Endothelial cell of umbilical vein (primary cell): Measurements from ENCODE around the gene CRELD1. TPM values are rescaled to one million over a fixed set of nuclear protein-coding genes. Genes with fewer than 3 reads are reported as not detected.
"Not testable (repeated sequence)": the region's sequence is repeated elsewhere in the genome, so short reads cannot be mapped to it uniquely, and the experiment has no call there.

Experiments
- BruUV-seq: library from RNA; stranded (reverse); fragments of 400-500 nt; replicated peaks from 2 replicates; lab custom pipeline; 2021; lab: Mats Ljungman, UMichigan
- CTCF ChIA-PET: fragments of 300-600, 350-600 bp; sonication (Branson Sonifier 250); formaldehyde crosslinking; loops from one replicate; lab custom pipeline; 2021; ENCODE audit warnings: antibody characterized with exemption, inconsistent platforms; lab: Charles Lee
- POLR2A ChIA-PET: fragments of 300-600, 350-600 bp; sonication (Branson Sonifier 250); formaldehyde crosslinking; loops from one replicate; lab custom pipeline; 2021; ENCODE audit warnings: antibody characterized with exemption, inconsistent platforms; lab: Charles Lee
- DNase-seq: peaks from one replicate; pipeline ENCODE4 v3.0.0-alpha.2; 2011; ENCODE audit warnings: low read depth, low spot score
- FAIRE-seq: peaks from 2 replicates; lab custom pipeline; 2011; peaks lifted over from hg19 to GRCh38; lab: Jason Lieb, UNC
- H2AFZ ChIP-seq: 2 replicates; pipeline ENCODE4 v1.6.0; 2012; ENCODE audit warnings: low read depth, low read length, control low read depth, inconsistent platforms
- H3K27ac ChIP-seq: 2 replicates; pipeline ENCODE4 v1.5.1; 2011; ENCODE audit warnings: low read depth, mild to moderate bottlenecking, control low read depth, low read length, moderate library complexity; ENCODE audit not compliant: insufficient read depth
- H3K27me3 ChIP-seq, 2 experiments: 2 replicates each; pipeline versions ENCODE4 v1.6.0 to v1.6.1; 2011; ENCODE audit warnings: low read length in 2 of 2, mixed read lengths in 1 of 2; ENCODE audit not compliant: control insufficient read depth in 2 of 2, insufficient read depth in 2 of 2
- H3K36me3 ChIP-seq, 2 experiments: 2 replicates in 1 of 2; 3 replicates in 1 of 2; pipeline ENCODE4 v1.5.1; 2011; ENCODE audit warnings: low read length in 2 of 2, mild to moderate bottlenecking in 1 of 2, moderate library complexity in 1 of 2; ENCODE audit not compliant: control insufficient read depth in 2 of 2, insufficient read depth in 2 of 2; ENCODE audit errors: extremely low read depth in 1 of 2
- H3K4me1 ChIP-seq: 3 replicates; pipeline ENCODE4 v1.5.1; 2011; ENCODE audit warnings: mild to moderate bottlenecking, low read length; ENCODE audit not compliant: control insufficient read depth, insufficient read depth; ENCODE audit errors: extremely low read depth
- H3K4me2 ChIP-seq: 2 replicates; pipeline ENCODE4 v1.6.1; 2011; ENCODE audit warnings: low read length, control low read depth, mixed read lengths; ENCODE audit not compliant: insufficient read depth
- H3K4me3 ChIP-seq, 3 experiments: fragments of 200-600 bp in 1 of 3; sonication (generic), shearing (Covaris generic) in 1 of 3; replicated peaks in 1 of 3; 2 replicates each; pipeline ENCODE4 v1.5.1; 2011 to 2016; ENCODE audit warnings: control low read depth in 3 of 3, low read length in 3 of 3, mild to moderate bottlenecking in 2 of 3, inconsistent platforms in 1 of 3, low read depth in 1 of 3, moderate library complexity in 1 of 3; ENCODE audit not compliant: insufficient read depth in 1 of 3
- H3K79me2 ChIP-seq: 2 replicates; pipeline ENCODE4 v1.6.0; 2012; ENCODE audit warnings: low read length, inconsistent platforms; ENCODE audit not compliant: control insufficient read depth, insufficient read depth
- H3K9ac ChIP-seq: replicated peaks from 2 replicates; pipeline ENCODE3; 2011; ENCODE audit warnings: low read length, control low read depth; ENCODE audit not compliant: insufficient read depth; ENCODE audit errors: extremely low read depth
- H3K9me1 ChIP-seq: replicated peaks from 3 replicates; pipeline ENCODE4 v1.6.0; 2011; ENCODE audit warnings: mild to moderate bottlenecking, low read length; ENCODE audit not compliant: control insufficient read depth, insufficient read depth; ENCODE audit errors: extremely low read depth
- H3K9me3 ChIP-seq: replicated peaks from 2 replicates; pipeline ENCODE4 v1.5.1; 2012; ENCODE audit warnings: low read length, inconsistent platforms; ENCODE audit not compliant: control insufficient read depth, insufficient read depth
- H4K20me1 ChIP-seq: replicated peaks from 2 replicates; pipeline ENCODE3; 2011; ENCODE audit warnings: mild to moderate bottlenecking, low read length; ENCODE audit not compliant: control insufficient read depth, insufficient read depth; ENCODE audit errors: extremely low read depth
- POLR2A ChIP-seq: IDR thresholded peaks from 2 replicates; pipeline ENCODE4 v1.6.1; 2012; ENCODE audit warnings: low read depth, mild to moderate bottlenecking, control low read depth, low read length
- dilution Hi-C: fragments of 300-500 bp; cut with MboI; formaldehyde crosslinking; loops from one replicate; pipeline ENCODE4 v1.15.0; 2019; ENCODE audit warnings: low sequenced_read_pairs; ENCODE audit not compliant: extremely low pct_ligation_motif_present
- intact Hi-C: fragments of 100-400 bp; cut with micrococcal nuclease; formaldehyde crosslinking; loops from one replicate; pipeline ENCODE4 v1.10.0; 2022
- polyA plus RNA-seq, 4 experiments: library from polyadenylated mRNA; depleted of rRNA in 3 of 4; stranded (reverse) in 3 of 4; unstranded in 1 of 4; fragments of >200 nt; gene quantifications; 2 replicates each; pipeline versions ENCODE4 v1.2.1 to v1.2.3, GENCODE V29; 2011 to 2012; ENCODE audit warnings: missing spikeins in 1 of 4
- total RNA-seq: library from RNA; stranded (reverse); gene quantifications from 2 replicates; pipeline ENCODE4 v1.2.3, GENCODE V29; 2021
- TF ChIP-seq, protein P1 (sequence below): IDR thresholded peaks from 2 replicates; pipeline ENCODE4 v1.6.1; 2011; ENCODE audit not compliant: insufficient read depth, insufficient read length

Gene CRELD1
- total and polyA plus RNA-seq, 2 donors (not counting 3 experiments of a cell fraction or from before 2014, with no cell fraction given) = 21.6 to 43.9 TPM

DNA sequence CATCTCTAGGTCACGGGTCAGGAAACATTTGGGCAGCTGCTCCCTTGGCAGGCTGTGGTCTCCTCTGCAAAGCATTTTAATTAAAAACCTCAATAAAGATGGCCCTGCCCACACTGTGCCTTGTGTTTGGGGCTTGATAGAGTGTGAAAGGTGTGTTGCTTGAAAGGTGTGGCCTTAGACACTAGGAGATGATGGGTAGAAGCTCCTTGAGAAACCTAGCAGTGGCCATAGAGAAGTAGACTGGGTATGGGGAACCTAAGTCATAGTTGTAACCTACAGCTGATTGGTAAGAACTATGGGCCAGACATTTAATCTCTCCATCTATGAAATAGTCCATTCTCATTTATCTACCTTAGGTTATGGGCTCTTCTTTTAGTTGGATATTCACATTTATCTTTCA lies 39.9 kb upstream of the CRELD1 start:
- Histone ChIP-seq H3K9me3 (no peaks in the 10 kb centered on the region), H3K36me3 (peaks cover 4 to 9% of the 10 kb centered on the region in 2 experiments), H3K4me2 (peak overlapping the region; percentile 60), H3K9me1 (no peaks in the 10 kb centered on the region), H3K27ac (peak overlapping the region; percentile 27), H2AFZ (no peak overlapping the region), H3K4me3 (no peak overlapping the region), H3K27me3 (no peaks in the 10 kb centered on the region), H3K4me1 (peaks cover 34% of the 10 kb centered on the region), H3K9ac (no peak overlapping the region), H3K79me2 (peaks cover 27% of the 10 kb centered on the region), H4K20me1 (no peaks in the 10 kb centered on the region)
- dilution Hi-C loops = no loop called here
- TF ChIP-seq POLR2A = peak; percentile 3
- TF ChIP-seq, protein P1, sequence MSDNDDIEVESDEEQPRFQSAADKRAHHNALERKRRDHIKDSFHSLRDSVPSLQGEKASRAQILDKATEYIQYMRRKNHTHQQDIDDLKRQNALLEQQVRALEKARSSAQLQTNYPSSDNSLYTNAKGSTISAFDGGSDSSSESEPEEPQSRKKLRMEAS = no peak
- ChIA-PET POLR2A (interaction anchor here (0.5 to 0.7 kb wide), 3 partner anchors 9 to 235 kb away, joined by 4 to 7 read pairs (median 6); no protein-coding TSS in a partner anchor), CTCF (interaction anchor here (0.7 to 2.4 kb wide), 8 partner anchors 9 to 53 kb away, joined by 3 to 11 read pairs (median 6); partner anchors contain the start of genes CRELD1 and IL17RE)
- BruUV-seq = no TSS peak
- DNase-seq (peak; percentile 6), FAIRE-seq (no peak)
- intact Hi-C loops = loop anchor here (2.0 to 5.0 kb wide), 2 partner anchors 39 to 355 kb away; partner anchors contain the start of genes CRELD1 and TATDN2

DNA sequence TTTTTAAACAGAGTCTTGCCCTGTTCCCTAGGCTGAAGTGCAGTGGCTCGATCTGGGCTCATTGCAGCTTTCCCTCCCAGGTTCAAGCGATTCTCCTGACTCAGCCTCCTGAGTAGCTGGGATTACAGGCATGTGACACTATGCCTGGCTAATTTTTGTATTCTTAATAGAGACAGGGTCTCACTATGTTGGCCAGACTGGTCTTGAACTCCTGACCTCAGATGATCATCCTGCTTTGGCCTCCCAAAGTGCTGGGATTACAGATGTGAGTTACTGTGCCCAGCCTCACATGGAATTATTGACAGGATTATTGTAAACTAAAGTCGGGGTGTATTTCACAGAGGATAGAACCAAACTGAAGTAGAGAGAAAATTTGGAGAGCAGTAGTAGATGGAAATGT lies 37.9 kb upstream of the CRELD1 start:
- intact Hi-C loops = loop anchor here (2.0 kb wide), 1 partner anchor 353 kb away; the partner anchor contains the start of gene TATDN2
- H3K27me3 ChIP-seq, H4K20me1 ChIP-seq, DNase-seq, H3K36me3 ChIP-seq, H2AFZ ChIP-seq, dilution Hi-C loops, H3K4me3 ChIP-seq, BruUV-seq, H3K9me3 ChIP-seq, FAIRE-seq, H3K9ac ChIP-seq, H3K27ac ChIP-seq, H3K9me1 ChIP-seq, H3K4me2 ChIP-seq, CTCF ChIA-PET: not testable (repeated sequence)
- Histone ChIP-seq H3K4me1 (peaks cover 41% of the 10 kb centered on the region), H3K79me2 (peaks cover 24% of the 10 kb centered on the region)
- POLR2A ChIA-PET = interaction anchor here (0.7 kb wide), 1 partner anchor 17 kb away, joined by 4 read pairs; no protein-coding TSS in a partner anchor

DNA sequence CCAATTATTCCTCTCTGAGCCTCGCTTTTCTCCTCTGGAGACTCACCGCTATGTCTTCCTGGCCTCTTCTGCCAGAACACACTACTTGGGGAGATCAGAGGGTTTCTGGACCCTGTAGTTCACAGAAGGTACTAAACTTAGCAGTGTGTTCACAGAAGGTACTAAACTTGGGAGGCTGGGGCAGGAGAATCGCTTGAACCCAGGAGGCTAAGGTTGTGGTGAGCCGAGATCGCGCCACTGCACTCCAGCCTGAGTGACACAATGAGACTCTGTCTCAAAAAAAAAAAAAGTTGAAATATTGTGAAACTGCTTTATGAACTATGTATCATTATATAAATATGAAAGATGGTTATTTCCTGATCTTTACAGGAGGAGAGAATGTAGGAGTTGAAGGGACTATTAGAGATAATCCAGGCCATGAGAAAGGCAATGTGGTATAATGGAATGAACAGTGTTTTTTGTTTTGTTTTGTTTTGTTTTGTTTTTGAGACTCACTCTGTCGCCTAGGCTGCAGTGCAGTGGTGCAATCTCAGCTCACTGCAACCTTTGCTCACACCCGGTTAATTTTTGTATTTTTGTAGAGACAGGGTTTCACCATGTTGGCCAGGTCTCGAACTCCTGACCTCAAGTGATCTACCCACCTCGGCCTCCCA lies 36.8 kb upstream of the CRELD1 start:
- BruUV-seq, H3K36me3 ChIP-seq, H3K27ac ChIP-seq, H4K20me1 ChIP-seq, H3K9ac ChIP-seq, H2AFZ ChIP-seq, H3K4me3 ChIP-seq, dilution Hi-C loops, H3K9me1 ChIP-seq, H3K4me2 ChIP-seq, FAIRE-seq, H3K27me3 ChIP-seq, POLR2A ChIA-PET, intact Hi-C loops, H3K9me3 ChIP-seq, DNase-seq: not testable (repeated sequence)
- peaks cover 13% of the 10 kb centered on the region for H3K79me2 ChIP-seq
- H3K4me1 ChIP-seq = peaks cover 37% of the 10 kb centered on the region
- CTCF ChIA-PET = interaction anchor here (0.9 to 1.4 kb wide), 2 partner anchors 19 to 34 kb away, joined by 3 to 4 read pairs; no protein-coding TSS in a partner anchor
